K562 (cell line): ENCODE measurements around the gene ABCG2. TPM values are rescaled to one million over a fixed set of nuclear protein-coding genes. Genes with fewer than 3 reads are reported as not detected.

ENCODE experiments used
- ATAC-seq: fragments of 200-7000 bp; cut with Tn5 transposase; 3 replicates; pipeline ENCODE4 v1.9.1; 2020; ENCODE audit warnings: moderate library complexity
- BruUV-seq: library from RNA; stranded (reverse); fragments of 400-500 nt; replicated peaks from 2 replicates; lab custom pipeline; 2021; lab: Mats Ljungman, UMichigan
- CTCF ChIA-PET: fragments of 300-600 bp; formaldehyde crosslinking; extraction: SDS; loops from one replicate; lab custom pipeline; 2021; ENCODE audit warnings: low intra/inter-chr PET ratio; lab: Yijun Ruan, JAX
- POLR2A ChIA-PET: fragments of 300-600, 350-650 bp; sonication (Branson Sonifier 250); formaldehyde crosslinking; extraction: SDS; loops from one replicate; lab custom pipeline; 2021; ENCODE audit warnings: antibody characterized with exemption, inconsistent platforms; lab: Yijun Ruan, JAX
- DNase-seq, 4 experiments: peaks; one replicate each; pipeline versions ENCODE4 v3.0.0 to v3.0.0-alpha.2; 2011 to 2018; ENCODE audit warnings: low spot score in 3 of 4, mixed read lengths in 3 of 4; ENCODE audit errors: extremely low read depth in 1 of 4
- FAIRE-seq: peaks from 2 replicates; lab custom pipeline; 2011; peaks lifted over from hg19 to GRCh38; lab: Jason Lieb, UNC
- H2AFZ ChIP-seq: 2 replicates; pipeline ENCODE4 v1.6.0; 2011; ENCODE audit warnings: low read depth, low read length, control low read depth, inconsistent platforms
- H3K27ac ChIP-seq: fragments of 200-600 bp; 3 replicates; pipeline ENCODE4 v1.8.0; 2011; ENCODE audit warnings: low read depth, mild to moderate bottlenecking, control low read depth, inconsistent platforms, low read length, moderate library complexity, mixed read lengths; ENCODE audit errors: extremely low read depth
- H3K27me3 ChIP-seq, 2 experiments: fragments of 300-600 bp in 1 of 2; 2 replicates in 1 of 2; 3 replicates in 1 of 2; pipeline versions ENCODE4 v1.6.0 to v1.8.0; 2011; ENCODE audit warnings: inconsistent platforms in 2 of 2, low read length in 2 of 2, mild to moderate bottlenecking in 1 of 2, mixed read lengths in 1 of 2, moderate library complexity in 1 of 2; ENCODE audit not compliant: control insufficient read depth in 2 of 2, insufficient read depth in 2 of 2
- H3K36me3 ChIP-seq: fragments of 300-600 bp; 3 replicates; pipeline ENCODE4 v1.8.0; 2011; ENCODE audit warnings: mild to moderate bottlenecking, low read length, inconsistent platforms; ENCODE audit not compliant: control insufficient read depth, insufficient read depth
- H3K4me1 ChIP-seq, 2 experiments: fragments of 200-600 bp in 1 of 2; replicated peaks in 1 of 2; 2 replicates in 1 of 2; 3 replicates in 1 of 2; pipeline versions ENCODE4 v1.5.1 to v1.8.0; 2011; ENCODE audit warnings: inconsistent platforms in 2 of 2, low read length in 2 of 2, mild to moderate bottlenecking in 1 of 2, mixed read lengths in 1 of 2, moderate library complexity in 1 of 2; ENCODE audit not compliant: control insufficient read depth in 2 of 2, insufficient read depth in 2 of 2
- H3K4me2 ChIP-seq: 2 replicates; pipeline ENCODE4 v1.6.1; 2011; ENCODE audit warnings: low read length, control low read depth, inconsistent platforms, mixed read lengths; ENCODE audit not compliant: insufficient read depth
- H3K4me3 ChIP-seq: fragments of 200-600 bp; sonication (generic), shearing (Covaris generic); 2 replicates; pipeline ENCODE4 v1.5.1; 2016; ENCODE audit warnings: control low read depth, inconsistent platforms
- H3K79me2 ChIP-seq: fragments of 200-600 bp; 3 replicates; pipeline ENCODE4 v1.8.0; 2011; ENCODE audit warnings: low read length, inconsistent platforms; ENCODE audit not compliant: control insufficient read depth, insufficient read depth
- H3K9ac ChIP-seq, 2 experiments: 2 replicates each; pipeline versions ENCODE4 v1.6.0 to v1.6.1; 2011; ENCODE audit warnings: low read depth in 2 of 2, low read length in 2 of 2, control low read depth in 1 of 2, inconsistent platforms in 1 of 2, mild to moderate bottlenecking in 1 of 2, mixed read lengths in 1 of 2; ENCODE audit not compliant: insufficient read depth in 1 of 2
- H3K9me1 ChIP-seq: one replicate; pipeline ENCODE4 v1.6.0; 2011; ENCODE audit warnings: inconsistent platforms, mild to moderate bottlenecking, low read length, moderate library complexity; ENCODE audit not compliant: control insufficient read depth, insufficient read depth
- H3K9me3 ChIP-seq: replicated peaks from 2 replicates; pipeline ENCODE4 v1.5.1; 2011; ENCODE audit warnings: low read depth, low read length, inconsistent platforms; ENCODE audit not compliant: control insufficient read depth, insufficient read depth
- H4K20me1 ChIP-seq: replicated peaks from 2 replicates; pipeline ENCODE4 v1.6.1; 2011; ENCODE audit warnings: low read length, inconsistent platforms, mixed read lengths; ENCODE audit not compliant: control insufficient read depth, insufficient read depth
- NONO ChIP-seq, 2 experiments: fragments of 200-400 bp in 1 of 2; fragments of 450-650 bp in 1 of 2; formaldehyde crosslinking in 1 of 2; IDR thresholded peaks; 2 replicates each; pipeline ENCODE4 v1.6.1; 2017; ENCODE audit warnings: low read depth in 2 of 2, mild to moderate bottlenecking in 2 of 2, moderate library complexity in 2 of 2, low read length in 1 of 2
- ZNF165 ChIP-seq: fragments of 250-450 bp; sonication (Bioruptor Pico); IDR thresholded peaks from 2 replicates; pipeline ENCODE4 v1.4.0; 2020; ENCODE audit warnings: borderline replicate concordance
- ZNF174 ChIP-seq: fragments of 250-450 bp; sonication (Bioruptor Pico); IDR thresholded peaks from 2 replicates; pipeline ENCODE4 v1.4.0; 2020; ENCODE audit warnings: mild to moderate bottlenecking
- WGBS: fragments of 100-300 bp; shearing (Covaris generic); methylation state at CpG from one replicate; pipeline ENCODE4 v1.1.6; 2016; ENCODE audit warnings: low coverage, mixed read lengths; ENCODE audit not compliant: insufficient coverage; ENCODE audit errors: missing lambda C conversion rate; 5-methylcytosine and 5-hydroxymethylcytosine counted together
- in situ Hi-C: fragments of 300-500 bp; cut with MboI; formaldehyde crosslinking; loops from 4 replicates; pipeline ENCODE4 v1.15.0; 2018; ENCODE audit warnings: inconsistent platforms, mixed read lengths
- intact Hi-C: fragments of 100-400 bp; cut with micrococcal nuclease; formaldehyde crosslinking; loops from 2 replicates; pipeline ENCODE4 v1.14.2; 2022
- polyA plus RNA-seq, 8 experiments: library from polyadenylated mRNA; depleted of rRNA in 4 of 8; stranded (reverse) in 5 of 8; unstranded in 3 of 8; fragments of >200 nt; fragmentation: Nextera tagmentation in 2 of 8; fragmentation: Illumina TruSeq in 1 of 8; extraction: Ambion mirVana in 2 of 8; extraction: Trizol in 1 of 8; gene quantifications; 2 replicates each; pipeline versions ENCODE4 v1.2.1 to v1.2.3, GENCODE V29; 2011 to 2014; ENCODE audit warnings: inconsistent platforms in 1 of 8, missing spikeins in 1 of 8
- total RNA-seq, 7 experiments: library from RNA; depleted of rRNA in 6 of 7; stranded (reverse); fragments of >200 nt in 6 of 7; fragmentation: Illumina TruSeq in 2 of 7; extraction: Trizol in 2 of 7; gene quantifications; 2 replicates each; pipeline versions ENCODE4 v1.2.1 to v1.2.3, GENCODE V29; 2011 to 2021; ENCODE audit warnings: low replicate concordance in 1 of 7

Gene ABCG2
- total and polyA plus RNA-seq, 9 of the 15 experiments (the other 6 are each of a cell fraction or from before 2014, with no cell fraction given) = 0.01 to 0.36 (median 0.11) TPM; not detected in 4

DNA sequence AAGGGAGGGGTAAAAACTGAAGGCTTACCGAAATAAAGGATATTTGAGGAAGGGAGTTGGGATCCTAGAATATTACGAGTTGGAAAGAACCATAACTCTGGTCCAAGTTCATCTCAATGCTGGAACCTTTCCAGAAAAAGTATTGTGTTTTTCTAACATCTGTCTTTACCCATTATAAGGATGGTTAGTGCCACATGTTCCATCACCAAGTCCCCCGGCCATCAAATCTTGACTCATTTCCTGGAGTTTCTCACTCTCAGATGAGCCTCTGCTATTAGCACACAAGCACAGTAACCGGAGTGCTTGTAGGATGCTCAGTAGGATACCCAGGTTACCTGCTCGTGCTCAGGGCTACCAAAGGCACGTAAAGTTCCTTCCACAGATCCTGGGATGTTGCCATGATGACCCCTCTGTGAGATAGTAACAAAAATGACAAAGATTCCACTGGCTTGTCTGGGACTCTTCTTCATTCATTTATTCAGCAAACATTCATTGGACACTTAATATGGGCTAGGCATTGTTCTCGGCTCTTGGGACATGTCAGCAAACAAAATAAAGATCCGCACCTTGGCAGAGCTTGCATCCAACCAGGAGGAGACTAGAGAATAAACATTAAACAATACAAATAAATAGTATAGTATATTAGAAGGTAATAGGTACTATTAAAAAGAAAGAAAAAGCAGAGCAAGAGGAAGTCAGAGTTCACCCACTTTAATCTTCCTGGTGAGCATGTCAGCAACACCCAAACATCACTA is 114.7 kb downstream of the ABCG2 start (continued):
- TF ChIP-seq ZNF174 (CRISPR knock-in tag) = no peak

DNA sequence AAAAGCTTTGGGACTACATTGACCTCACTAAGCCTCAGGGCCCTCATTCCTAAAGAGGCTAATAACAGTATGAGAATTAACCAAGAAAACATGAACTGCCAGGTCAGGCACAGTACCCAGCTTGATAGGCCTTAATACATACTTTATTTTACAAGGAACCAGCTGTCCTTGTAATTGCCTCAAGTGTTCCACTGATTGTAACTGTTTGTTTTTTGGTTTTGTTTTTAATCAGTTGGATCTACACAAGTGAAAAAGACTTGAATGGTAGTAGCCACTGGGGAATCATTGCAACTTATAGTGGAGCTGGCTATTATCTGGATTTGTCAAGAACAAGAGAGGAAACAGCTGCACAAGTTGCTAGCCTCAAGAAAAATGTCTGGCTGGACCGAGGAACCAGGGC is 115.4 kb downstream of the ABCG2 start:
- no peaks in the 10 kb centered on the region for H3K79me2 ChIP-seq
- in situ Hi-C loops = no loop called here
- no peaks in the 10 kb centered on the region for H3K4me1 ChIP-seq
- no peak for TF ChIP-seq NONO (IDR thresholded peaks at IDR 0.05; ENCODE audit: low read depth in 2 of 2, low read length in 1 of 2)
- no peak for TF ChIP-seq ZNF165
- ATAC-seq (no peak), FAIRE-seq (no peak), DNase-seq (no peak)
- H3K4me2 ChIP-seq = no peak overlapping the region
- no peaks in the 10 kb centered on the region for H4K20me1 ChIP-seq
- no peaks in the 10 kb centered on the region for H3K9me3 ChIP-seq
- H3K36me3 ChIP-seq = no peaks in the 10 kb centered on the region
- WGBS = 0% methylated on average over 1 of the region's 1 CpG
- H3K9ac ChIP-seq = no peak overlapping the region
- no peak overlapping the region for H2AFZ ChIP-seq
- CTCF ChIA-PET = no interaction called here
- H3K9me1 ChIP-seq = no peaks in the 10 kb centered on the region
- no peaks in the 10 kb centered on the region; a peak in 1 of 5 replicates for H3K27me3 ChIP-seq
- H3K4me3 ChIP-seq = no peak overlapping the region
- intact Hi-C loops = no loop called here
- no TSS peak for BruUV-seq
- H3K27ac ChIP-seq = no peak overlapping the region
- POLR2A ChIA-PET = no interaction called here
